Neuronal stem cell (in vitro differentiated cells): ENCODE results near the gene WDR1.

Experiments
- DNase-seq: peaks from one replicate; pipeline ENCODE4 v3.0.0-alpha.2; 2013; ENCODE audit warnings: low spot score
- H2AFZ ChIP-seq: one replicate; pipeline ENCODE4 v1.6.1; 2013; ENCODE audit warnings: mild to moderate bottlenecking, low read length, inconsistent platforms
- H2AK5ac ChIP-seq: 2 replicates; pipeline ENCODE4 v1.6.1; 2013; ENCODE audit warnings: low read depth, mild to moderate bottlenecking, inconsistent platforms, low read length, moderate library complexity, mixed read lengths
- H2BK120ac ChIP-seq: 2 replicates; pipeline ENCODE4 v1.6.1; 2013; ENCODE audit warnings: low read depth, mild to moderate bottlenecking, inconsistent platforms, low read length, moderate library complexity, mixed read lengths
- H2BK12ac ChIP-seq: one replicate; pipeline ENCODE4 v1.6.1; 2013; ENCODE audit warnings: low read length, inconsistent platforms
- H2BK15ac ChIP-seq: 2 replicates; pipeline ENCODE4 v1.6.1; 2013; ENCODE audit warnings: mild to moderate bottlenecking, low read length, inconsistent platforms, mixed read lengths
- H2BK5ac ChIP-seq: one replicate; pipeline ENCODE4 v1.6.1; 2013; ENCODE audit warnings: inconsistent platforms, mild to moderate bottlenecking, low read length, moderate library complexity
- H3K14ac ChIP-seq: one replicate; pipeline ENCODE4 v1.6.1; 2013; ENCODE audit warnings: low read length, inconsistent platforms
- H3K18ac ChIP-seq: 2 replicates; pipeline ENCODE4 v1.6.1; 2013; ENCODE audit warnings: low read length, inconsistent platforms
- H3K23ac ChIP-seq: 2 replicates; pipeline ENCODE4 v1.6.1; 2013; ENCODE audit warnings: low read depth, mild to moderate bottlenecking, mixed read lengths, low read length, inconsistent platforms; ENCODE audit not compliant: poor library complexity
- H3K27ac ChIP-seq: replicated peaks from 3 replicates; pipeline ENCODE4 v1.5.1; 2013; ENCODE audit warnings: low read length, inconsistent platforms
- H3K27me3 ChIP-seq, 3 experiments: 2 replicates each; pipeline ENCODE4 v1.6.1; 2013; ENCODE audit warnings: low read length in 3 of 3, mild to moderate bottlenecking in 2 of 3, inconsistent platforms in 1 of 3, low read depth in 1 of 3, mixed read lengths in 1 of 3, moderate library complexity in 1 of 3; ENCODE audit not compliant: control insufficient read depth in 3 of 3, insufficient read depth in 3 of 3
- H3K36me3 ChIP-seq, 2 donors: replicated peaks in 1 of 2; 2 replicates each; pipeline ENCODE4 v1.6.1; 2013; ENCODE audit warnings: low read length in 2 of 2; ENCODE audit not compliant: control insufficient read depth in 2 of 2, insufficient read depth in 2 of 2
- H3K4ac ChIP-seq: 2 replicates; pipeline ENCODE4 v1.6.1; 2013; ENCODE audit warnings: inconsistent platforms, mild to moderate bottlenecking, low read length, moderate library complexity
- H3K4me1 ChIP-seq, 2 donors: 1 replicate in 1 of 2; 2 replicates in 1 of 2; pipeline ENCODE4 v1.6.1; 2013; ENCODE audit warnings: low read length in 2 of 2, low read depth in 1 of 2; ENCODE audit not compliant: control insufficient read depth in 2 of 2, insufficient read depth in 1 of 2
- H3K4me2 ChIP-seq: one replicate; pipeline ENCODE4 v1.6.1; 2013; ENCODE audit warnings: mild to moderate bottlenecking, low read length, inconsistent platforms; ENCODE audit not compliant: insufficient read depth, poor library complexity, severe bottlenecking
- H3K4me3 ChIP-seq, 2 donors: 2 replicates each; pipeline ENCODE4 v1.5.1; 2013; ENCODE audit warnings: low read length in 2 of 2, mild to moderate bottlenecking in 2 of 2, inconsistent platforms in 1 of 2, moderate library complexity in 1 of 2
- H3K79me1 ChIP-seq: one replicate; pipeline ENCODE4 v1.6.1; 2013; ENCODE audit warnings: low read depth, mild to moderate bottlenecking, inconsistent platforms, low read length, moderate library complexity
- H3K9ac ChIP-seq: one replicate; pipeline ENCODE4 v1.6.1; 2013; ENCODE audit warnings: mild to moderate bottlenecking, low read depth, low read length, inconsistent platforms; ENCODE audit not compliant: poor library complexity
- H3K9me3 ChIP-seq, 2 donors: replicated peaks in 1 of 2; 2 replicates each; pipeline versions ENCODE3 to v1.6.1; 2013; ENCODE audit warnings: low read length in 2 of 2, mild to moderate bottlenecking in 2 of 2, inconsistent platforms in 1 of 2, low read depth in 1 of 2, mixed read lengths in 1 of 2, moderate library complexity in 1 of 2; ENCODE audit not compliant: control insufficient read depth in 2 of 2, insufficient read depth in 1 of 2
- H4K8ac ChIP-seq: one replicate; pipeline ENCODE4 v1.6.1; 2013; ENCODE audit warnings: low read depth, mild to moderate bottlenecking, inconsistent platforms, low read length, moderate library complexity
- H4K91ac ChIP-seq: one replicate; pipeline ENCODE4 v1.6.1; 2013; ENCODE audit warnings: low read length, low read depth, mild to moderate bottlenecking, inconsistent platforms; ENCODE audit not compliant: poor library complexity
- WGBS, 2 donors: extraction: QIAGEN DNeasy Blood & Tissue Kit; methylation state at CpG; one replicate each; pipeline ENCODE4 v1.1.7; 2013; ENCODE audit warnings: missing lambda C conversion rate in 2 of 2, mixed read lengths in 1 of 2; ENCODE audit not compliant: insufficient read length in 2 of 2, insufficient replicate concordance in 1 of 2; ENCODE audit errors: extremely low coverage in 2 of 2; 5-methylcytosine and 5-hydroxymethylcytosine counted together

The WDR1 gene

DNA sequence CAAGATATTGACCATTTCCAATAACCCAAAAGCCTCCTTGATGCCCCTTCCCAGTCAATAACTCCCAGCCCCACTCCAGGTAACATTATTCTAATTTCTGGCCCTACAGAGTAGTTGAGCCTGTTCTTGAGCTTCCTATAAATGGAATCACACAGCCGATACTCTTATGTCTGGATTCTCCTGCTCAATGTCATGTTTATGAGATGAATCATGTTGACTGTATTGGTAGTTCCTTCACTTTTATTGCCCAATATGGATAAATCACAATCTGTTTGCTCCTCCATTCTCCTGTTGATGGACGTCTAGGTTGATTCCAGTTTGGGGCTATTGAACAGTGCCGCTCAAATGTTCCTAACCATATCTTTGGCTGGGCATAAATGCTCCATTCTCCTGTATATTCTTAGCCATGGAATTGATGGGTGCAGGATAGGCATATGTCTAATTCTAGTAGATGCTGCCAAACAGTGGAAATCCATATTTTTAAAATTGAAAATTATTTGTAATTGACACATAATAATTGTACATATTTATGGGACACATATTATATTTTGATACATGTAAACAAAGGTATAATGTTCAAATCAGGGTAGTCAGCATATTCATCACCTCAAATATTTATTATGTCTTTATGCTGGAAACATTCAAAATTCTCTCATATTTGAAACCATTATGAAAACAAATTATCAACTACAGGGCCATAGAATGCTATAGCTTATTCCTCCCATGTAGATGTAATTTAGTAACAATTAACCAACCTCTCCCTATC lies 54.8 kb downstream of the WDR1 start:
- Histone ChIP-seq H2BK12ac (no peak overlapping the region), H3K9me3 (no peaks in the 10 kb centered on the region), H3K4me2 (no peak overlapping the region), H4K8ac (no peak overlapping the region), H2BK5ac (no peak overlapping the region), H4K91ac (no peak overlapping the region), H2AK5ac (no peak overlapping the region), H3K4me1 (peaks cover 0 to 5% of the 10 kb centered on the region in 2 donors), H2BK15ac (no peak overlapping the region), H3K27me3 (no peaks in the 10 kb centered on the region), H3K4me3 (no peak overlapping the region), H3K23ac (no peak overlapping the region), H2BK120ac (no peak overlapping the region), H3K79me1 (no peaks in the 10 kb centered on the region), H3K4ac (no peak overlapping the region), H3K18ac (no peak overlapping the region), H3K14ac (no peak overlapping the region), H3K9ac (no peak overlapping the region), H3K27ac (no peak overlapping the region), H2AFZ (no peak overlapping the region), H3K36me3 (peaks cover 0 to 5% of the 10 kb centered on the region in 2 donors)
- DNase-seq: no peak
- WGBS, 2 donors: no CpG with 5 or more reads among the region's 3 CpGs

DNA sequence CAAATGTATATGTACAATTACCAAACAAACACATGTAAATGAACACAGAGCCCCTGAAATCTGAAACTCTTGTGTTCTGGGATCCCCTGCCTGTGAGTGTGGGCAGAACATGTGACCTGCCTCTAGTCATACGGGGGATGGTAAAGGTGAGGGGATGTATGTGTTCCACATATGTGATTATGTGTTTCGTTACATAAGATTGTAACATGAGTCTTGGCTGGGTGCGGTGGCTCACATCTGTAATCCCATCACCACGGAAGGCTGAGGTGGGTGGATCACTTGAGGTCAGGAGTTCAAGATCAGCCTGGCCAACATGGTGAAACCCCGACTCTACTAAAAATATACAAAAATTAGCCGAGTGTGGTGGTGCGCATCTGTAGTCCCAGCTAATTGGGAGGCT lies 58.2 kb downstream of the WDR1 start:
- Histone ChIP-seq H4K91ac (no peak overlapping the region), H3K4me3 (no peak overlapping the region), H2BK5ac (no peak overlapping the region), H3K9me3 (no peaks in the 10 kb centered on the region), H3K4me1 (peaks cover 0 to 6% of the 10 kb centered on the region in 2 donors), H2AK5ac (no peak overlapping the region), H3K36me3 (no peaks in the 10 kb centered on the region), H3K27ac (no peak overlapping the region), H3K4me2 (no peak overlapping the region), H3K27me3 (no peaks in the 10 kb centered on the region), H3K9ac (no peak overlapping the region), H2BK12ac (no peak overlapping the region), H3K23ac (no peak overlapping the region), H2BK15ac (no peak overlapping the region), H3K4ac (no peak overlapping the region), H2AFZ (no peak overlapping the region), H3K14ac (no peak overlapping the region), H3K79me1 (no peaks in the 10 kb centered on the region), H2BK120ac (no peak overlapping the region), H3K18ac (no peak overlapping the region), H4K8ac (no peak overlapping the region)
- no peak for DNase-seq
- no CpG with 5 or more reads among the region's 7 CpGs for WGBS, 2 donors

DNA sequence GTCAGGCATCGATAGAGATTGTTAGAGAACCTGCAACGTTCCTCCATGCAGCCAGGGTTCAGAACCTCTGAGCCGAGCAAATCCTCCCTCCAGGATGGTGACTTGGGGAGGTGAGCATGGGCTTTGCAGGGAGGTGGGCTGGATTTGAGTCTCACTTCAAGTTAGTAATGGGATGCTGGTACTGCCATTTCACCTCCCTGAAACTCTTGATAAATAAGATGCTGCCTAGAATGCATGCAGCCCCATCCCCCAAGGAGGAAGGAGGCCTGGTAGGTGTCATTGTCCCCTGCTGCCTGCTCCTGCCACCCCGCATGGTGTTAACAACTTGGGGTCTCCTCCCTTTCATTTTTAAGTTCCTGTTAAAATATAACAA lies 59.6 kb downstream of the WDR1 start:
- Histone ChIP-seq H2AFZ (no peak overlapping the region), H3K14ac (no peak overlapping the region), H3K27me3 (no peaks in the 10 kb centered on the region), H2BK12ac (no peak overlapping the region), H3K36me3 (no peaks in the 10 kb centered on the region), H2BK120ac (no peak overlapping the region), H3K9ac (no peak overlapping the region), H4K91ac (no peak overlapping the region), H2BK5ac (no peak overlapping the region), H2AK5ac (no peak overlapping the region), H3K23ac (no peak overlapping the region), H3K4ac (no peak overlapping the region), H3K4me3 (no peak overlapping the region), H3K4me2 (no peak overlapping the region), H3K9me3 (no peaks in the 10 kb centered on the region), H3K18ac (no peak overlapping the region), H2BK15ac (no peak overlapping the region), H3K79me1 (no peaks in the 10 kb centered on the region), H4K8ac (no peak overlapping the region), H3K4me1 (peaks cover 0 to 6% of the 10 kb centered on the region in 2 donors), H3K27ac (no peak overlapping the region)
- no CpG with 5 or more reads among the region's 4 CpGs for WGBS, 2 donors
- DNase-seq: no peak

DNA sequence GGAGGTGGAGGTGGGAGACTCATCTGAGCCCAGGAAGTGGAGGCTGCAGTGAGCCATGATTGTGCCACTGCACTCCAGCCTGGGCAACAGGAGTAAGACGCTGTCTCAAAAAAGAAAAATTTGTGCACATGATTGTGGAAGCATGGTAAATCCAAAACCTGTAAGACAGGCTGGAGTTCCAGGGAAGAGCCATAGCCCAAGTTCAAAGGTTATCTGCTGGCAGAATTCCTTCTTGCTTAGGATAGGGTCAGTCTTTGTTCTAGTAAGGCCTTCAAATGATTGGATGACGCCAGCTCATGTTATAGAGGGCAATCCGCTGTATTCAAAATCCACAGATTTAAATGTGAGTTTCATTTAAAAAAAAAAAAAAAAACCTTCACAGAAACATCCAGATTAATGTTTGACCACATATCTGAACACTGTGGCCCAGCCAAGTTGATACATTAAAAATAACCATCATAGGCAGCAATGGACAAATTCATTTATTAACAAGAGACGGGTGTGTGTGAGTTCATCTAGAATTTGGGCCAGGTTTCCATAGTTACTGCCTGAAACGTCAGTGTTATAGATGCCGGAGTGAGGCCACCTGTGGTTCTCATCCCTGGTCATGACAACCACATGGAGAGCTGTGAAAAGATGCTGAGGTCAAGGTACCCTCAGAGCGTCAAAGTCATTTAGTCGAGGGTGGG lies 60.1 kb downstream of the WDR1 start:
- DNase-seq: no peak
- no peak overlapping the region for H2BK12ac ChIP-seq
- no peak overlapping the region for H2AFZ ChIP-seq
- H2BK5ac ChIP-seq: no peak overlapping the region
- no peaks in the 10 kb centered on the region for H3K9me3 ChIP-seq
- H3K4me3 ChIP-seq: no peak overlapping the region
- H3K27ac ChIP-seq: no peak overlapping the region
- peaks cover 0 to 6% of the 10 kb centered on the region in 2 donors for H3K4me1 ChIP-seq
- no peak overlapping the region for H4K91ac ChIP-seq
- H3K79me1 ChIP-seq: no peaks in the 10 kb centered on the region
- H3K18ac ChIP-seq: no peak overlapping the region
- H3K36me3 ChIP-seq: no peaks in the 10 kb centered on the region
- H2BK120ac ChIP-seq: no peak overlapping the region
- H3K4me2 ChIP-seq: no peak overlapping the region
- H2BK15ac ChIP-seq: no peak overlapping the region
- no peak overlapping the region for H3K23ac ChIP-seq
- WGBS, 2 donors: no CpG with 5 or more reads among the region's 8 CpGs
- no peaks in the 10 kb centered on the region for H3K27me3 ChIP-seq
- H3K14ac ChIP-seq: no peak overlapping the region
- H3K9ac ChIP-seq: no peak overlapping the region
- H2AK5ac ChIP-seq: no peak overlapping the region
- H4K8ac ChIP-seq: no peak overlapping the region
- no peak overlapping the region for H3K4ac ChIP-seq
